ENCODE measurements around the gene PHF5A.
A peak's percentile ranks its signal among the peaks of the same experiment; 100 is the strongest.

Gene PHF5A

GRCh38 chr22:41468381-41469217, at the start of gene PHF5A, which contains the start of gene ACO2:
PHF5A (minus strand) TSS chr22:41468692; CDS start chr22:41468653, 39 bp downstream.
ACO2 (plus strand) TSS chr22:41469117; CDS start chr22:41469147, 30 bp downstream.
- Histone ChIP-seq H3K36me3 (ENCODE audit: control insufficient read depth, insufficient read depth, low read length) (peaks cover 42% of the 10 kb centered on the region), H3K27me3 (ENCODE audit: control insufficient read depth, insufficient read depth, low read length) (no peaks in the 10 kb centered on the region)

GRCh38 chr22:41518048-41518347, 49.5 kb upstream of the PHF5A start:
- Histone ChIP-seq H3K4me3 (ENCODE audit: low read depth, low read length) (no peak overlapping the region), H3K27me3 (ENCODE audit: control insufficient read depth, insufficient read depth, low read length) (no peaks in the 10 kb centered on the region), H3K27ac (ENCODE audit: low read depth, low read length) (no peak overlapping the region), H3K4me1 (ENCODE audit: control insufficient read depth, insufficient read depth, low read length) (peaks cover 6% of the 10 kb centered on the region), H3K9ac (ENCODE audit: low read depth, low read length) (no peak overlapping the region), H3K36me3 (ENCODE audit: control insufficient read depth, insufficient read depth, low read length) (peaks cover 53% of the 10 kb centered on the region), H3K9me3 (ENCODE audit: control insufficient read depth, insufficient read depth, low read length) (no peaks in the 10 kb centered on the region)

More at GRCh38 chr22:41468381-41469217, at the start of gene PHF5A, which contains the start of gene ACO2:
- H3K4me1 ChIP-seq (ENCODE audit: control insufficient read depth, insufficient read depth, low read length): peaks cover 12% of the 10 kb centered on the region; the same call in 1 of the 2 replicates
- peak within 1 kb of the TSS; percentile 91 for H3K27ac ChIP-seq (ENCODE audit: low read depth, low read length)
- no peaks in the 10 kb centered on the region for H3K9me3 ChIP-seq (ENCODE audit: control insufficient read depth, insufficient read depth, low read length)
- peak within 1 kb of the TSS; percentile 96 for H3K4me3 ChIP-seq (ENCODE audit: low read depth, low read length)
- H3K9ac ChIP-seq (ENCODE audit: low read depth, low read length): peak within 1 kb of the TSS; percentile 93

GRCh38 chr22:41517172-41518047, 48.9 kb upstream of the PHF5A start:
- Histone ChIP-seq H3K36me3 (ENCODE audit: control insufficient read depth, insufficient read depth, low read length) (peaks cover 51% of the 10 kb centered on the region), H3K27ac (ENCODE audit: low read depth, low read length) (peak overlapping the region; percentile 24), H3K4me1 (ENCODE audit: control insufficient read depth, insufficient read depth, low read length) (peaks cover 11% of the 10 kb centered on the region), H3K9me3 (ENCODE audit: control insufficient read depth, insufficient read depth, low read length) (no peaks in the 10 kb centered on the region), H3K9ac (ENCODE audit: low read depth, low read length) (no peak overlapping the region), H3K27me3 (ENCODE audit: control insufficient read depth, insufficient read depth, low read length) (no peaks in the 10 kb centered on the region), H3K4me3 (ENCODE audit: low read depth, low read length) (no peak overlapping the region)

- Histone ChIP-seq H3K36me3 (ENCODE audit: control insufficient read depth, insufficient read depth, low read length) (peaks cover 56% of the 10 kb centered on the region), H3K9ac (ENCODE audit: low read depth, low read length) (no peak overlapping the region), H3K4me3 (ENCODE audit: low read depth, low read length) (no peak overlapping the region), H3K27ac (ENCODE audit: low read depth, low read length) (no peak overlapping the region), H3K27me3 (ENCODE audit: control insufficient read depth, insufficient read depth, low read length) (no peaks in the 10 kb centered on the region), H3K4me1 (ENCODE audit: control insufficient read depth, insufficient read depth, low read length) (peaks cover 15% of the 10 kb centered on the region), H3K9me3 (ENCODE audit: control insufficient read depth, insufficient read depth, low read length) (no peaks in the 10 kb centered on the region)
Measured at GRCh38 chr22:41516462-41516861, 48.0 kb upstream of the PHF5A start.

- Histone ChIP-seq H3K9me3 (ENCODE audit: control insufficient read depth, insufficient read depth, low read length) (no peaks in the 10 kb centered on the region), H3K27me3 (ENCODE audit: control insufficient read depth, insufficient read depth, low read length) (no peaks in the 10 kb centered on the region), H3K4me3 (ENCODE audit: low read depth, low read length) (no peak overlapping the region), H3K36me3 (ENCODE audit: control insufficient read depth, insufficient read depth, low read length) (peaks cover 57% of the 10 kb centered on the region), H3K9ac (ENCODE audit: low read depth, low read length) (no peak overlapping the region), H3K27ac (ENCODE audit: low read depth, low read length) (peak overlapping the region; percentile 44), H3K4me1 (ENCODE audit: control insufficient read depth, insufficient read depth, low read length) (peaks cover 15% of the 10 kb centered on the region)
Measured at GRCh38 chr22:41513391-41513790, 44.9 kb upstream of the PHF5A start.

GRCh38 chr22:41512421-41513194, 44.1 kb upstream of the PHF5A start:
- H3K9me3 ChIP-seq (ENCODE audit: control insufficient read depth, insufficient read depth, low read length): no peaks in the 10 kb centered on the region
- H3K4me1 ChIP-seq (ENCODE audit: control insufficient read depth, insufficient read depth, low read length): peaks cover 15% of the 10 kb centered on the region
- H3K27ac ChIP-seq (ENCODE audit: low read depth, low read length): peak overlapping the region; percentile 44
- no peak overlapping the region for H3K4me3 ChIP-seq (ENCODE audit: low read depth, low read length)
- no peaks in the 10 kb centered on the region for H3K27me3 ChIP-seq (ENCODE audit: control insufficient read depth, insufficient read depth, low read length)
- H3K9ac ChIP-seq (ENCODE audit: low read depth, low read length): peak overlapping the region; percentile 12; the same call in 1 of the 2 replicates
- H3K36me3 ChIP-seq (ENCODE audit: control insufficient read depth, insufficient read depth, low read length): peaks cover 58% of the 10 kb centered on the region

- H3K9ac ChIP-seq (ENCODE audit: low read depth, low read length): no peak overlapping the region
- H3K4me1 ChIP-seq (ENCODE audit: control insufficient read depth, insufficient read depth, low read length): peaks cover 15% of the 10 kb centered on the region
- H3K36me3 ChIP-seq (ENCODE audit: control insufficient read depth, insufficient read depth, low read length): peaks cover 60% of the 10 kb centered on the region
- H3K27ac ChIP-seq (ENCODE audit: low read depth, low read length): no peak overlapping the region
- no peaks in the 10 kb centered on the region for H3K27me3 ChIP-seq (ENCODE audit: control insufficient read depth, insufficient read depth, low read length)
- H3K9me3 ChIP-seq (ENCODE audit: control insufficient read depth, insufficient read depth, low read length): no peaks in the 10 kb centered on the region
- no peak overlapping the region for H3K4me3 ChIP-seq (ENCODE audit: low read depth, low read length)
Measured at GRCh38 chr22:41511521-41511968, 43.1 kb upstream of the PHF5A start.

- no peaks in the 10 kb centered on the region for H3K27me3 ChIP-seq (ENCODE audit: control insufficient read depth, insufficient read depth, low read length)
- H3K9me3 ChIP-seq (ENCODE audit: control insufficient read depth, insufficient read depth, low read length): no peaks in the 10 kb centered on the region
- H3K4me1 ChIP-seq (ENCODE audit: control insufficient read depth, insufficient read depth, low read length): peaks cover 15% of the 10 kb centered on the region
- H3K4me3 ChIP-seq (ENCODE audit: low read depth, low read length): no peak overlapping the region
- H3K36me3 ChIP-seq (ENCODE audit: control insufficient read depth, insufficient read depth, low read length): peaks cover 34% of the 10 kb centered on the region
- H3K9ac ChIP-seq (ENCODE audit: low read depth, low read length): no peak overlapping the region
- H3K27ac ChIP-seq (ENCODE audit: low read depth, low read length): no peak overlapping the region
Measured at GRCh38 chr22:41508770-41509170, 40.3 kb upstream of the PHF5A start.

GRCh38 chr22:41507330-41508063, 39.0 kb upstream of the PHF5A start:
- H3K4me3 ChIP-seq (ENCODE audit: low read depth, low read length): no peak overlapping the region
- peaks cover 38% of the 10 kb centered on the region for H3K36me3 ChIP-seq (ENCODE audit: control insufficient read depth, insufficient read depth, low read length)
- H3K9me3 ChIP-seq (ENCODE audit: control insufficient read depth, insufficient read depth, low read length): no peaks in the 10 kb centered on the region
- no peaks in the 10 kb centered on the region for H3K27me3 ChIP-seq (ENCODE audit: control insufficient read depth, insufficient read depth, low read length)
- peaks cover 5% of the 10 kb centered on the region for H3K4me1 ChIP-seq (ENCODE audit: control insufficient read depth, insufficient read depth, low read length)
- no peak overlapping the region; the same call in 1 of the 2 replicates for H3K9ac ChIP-seq (ENCODE audit: low read depth, low read length)
- H3K27ac ChIP-seq (ENCODE audit: low read depth, low read length): no peak overlapping the region

All from HUES48 (cell line).